Hematopoietic multipotent progenitor cell treated with erythropoietin and hydrocortisone succinate and interleukin-3 and kit ligand, for 15 days (in vitro differentiated cells): ENCODE results near the gene ZBTB5.
"Not testable (repeated sequence)": the region's sequence is repeated elsewhere in the genome, so short reads cannot be mapped to it uniquely, and the experiment has no call there.

Experiments used
- DNase-seq: peaks from one replicate; pipeline ENCODE4 v3.0.0-alpha.2; 2015; ENCODE audit warnings: low spot score

The ZBTB5 gene

DNA sequence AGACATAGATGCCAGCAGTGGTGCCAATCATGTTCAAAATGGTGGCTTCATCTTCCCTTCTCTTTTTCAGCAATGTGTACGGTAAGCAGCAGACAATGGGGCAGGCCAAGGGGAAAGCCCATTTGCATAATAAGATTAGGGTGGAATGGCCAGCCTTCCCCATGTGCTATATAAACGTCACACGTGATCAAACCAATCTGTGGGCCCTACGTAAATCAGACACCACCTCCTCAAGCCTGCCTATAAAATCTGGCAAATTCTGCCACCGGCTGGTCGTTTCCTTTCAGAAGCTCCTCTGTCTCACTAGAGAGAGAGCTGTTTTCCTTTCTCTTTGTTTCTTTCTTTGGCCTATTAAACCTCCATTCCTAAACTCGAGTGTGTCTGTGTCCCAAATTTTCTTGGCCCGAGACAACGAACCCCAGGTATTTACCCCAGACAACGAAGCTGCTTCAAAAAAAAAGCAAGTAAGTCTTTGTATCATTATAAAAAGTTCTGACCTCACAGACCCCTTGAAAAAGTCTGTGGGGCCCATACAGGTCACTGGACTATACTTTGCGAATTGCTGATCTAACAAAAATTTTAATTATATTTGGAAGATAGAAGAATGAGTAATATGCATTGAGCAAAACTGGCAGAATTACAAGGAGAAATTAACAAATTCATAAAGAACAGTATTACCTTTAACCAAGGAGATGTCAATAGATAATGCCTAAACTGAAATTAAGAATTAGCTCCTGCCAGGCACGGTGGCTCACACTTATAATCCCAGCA lies 15.2 kb downstream of the ZBTB5 start:
- DNase-seq = no peak

DNA sequence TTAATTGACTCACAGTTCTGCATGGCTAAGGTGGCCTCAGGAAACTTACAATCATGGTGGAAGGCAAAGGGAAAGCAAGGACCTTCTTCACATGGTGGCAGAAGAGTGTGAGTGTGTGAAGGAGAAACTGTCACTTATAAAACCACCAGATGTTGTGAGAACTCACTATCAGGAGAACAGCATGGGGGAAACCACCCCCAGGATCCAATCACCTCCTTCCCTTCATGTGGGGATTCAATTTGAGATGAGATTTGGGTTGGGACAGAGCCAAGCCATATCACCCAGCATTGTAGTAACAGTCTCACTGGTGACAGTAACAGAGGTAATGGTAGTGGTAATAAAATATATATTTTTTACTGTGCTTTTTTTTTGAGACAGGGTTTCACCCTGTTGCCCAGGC lies 18.1 kb downstream of the ZBTB5 start:
- DNase-seq = no peak

DNA sequence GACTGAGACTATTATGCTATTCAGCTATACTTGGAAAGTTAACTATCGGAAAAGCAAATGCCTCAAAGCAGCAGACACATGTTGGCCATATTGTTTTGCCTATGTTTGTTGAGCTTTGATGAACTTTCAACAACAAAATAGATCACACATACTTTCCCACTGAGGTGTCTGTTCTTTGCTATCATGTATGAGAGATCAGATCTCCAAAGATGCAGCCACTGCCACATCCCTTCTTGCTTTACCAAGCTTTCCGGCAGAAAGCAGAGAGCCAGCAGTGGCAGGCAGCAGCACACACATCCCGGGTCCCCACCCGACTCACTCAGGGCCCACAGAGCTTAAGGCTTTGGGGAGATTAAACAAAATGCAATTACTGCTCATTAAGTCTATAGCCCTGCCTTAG lies 18.8 kb downstream of the ZBTB5 start:
- no peak for DNase-seq

DNA sequence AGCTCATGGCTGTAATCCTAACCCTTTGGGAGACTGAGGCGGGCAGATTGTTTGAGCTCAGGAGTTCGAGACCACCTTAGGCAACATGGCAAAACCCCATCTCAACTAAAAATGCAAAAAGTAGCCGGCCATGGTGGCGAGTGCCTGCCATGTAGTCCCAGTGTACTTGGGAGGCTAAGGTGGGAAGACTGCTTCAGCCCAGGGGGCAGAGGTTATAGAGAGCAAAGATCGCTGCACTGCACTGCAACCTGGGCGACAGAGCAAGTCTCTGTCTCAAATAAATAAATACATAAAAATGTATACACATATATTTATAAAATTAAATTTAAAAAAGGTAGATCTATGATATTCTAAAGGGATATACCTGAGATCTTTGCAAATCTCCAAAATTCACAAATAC lies 19.4 kb downstream of the ZBTB5 start:
- no peak for DNase-seq

DNA sequence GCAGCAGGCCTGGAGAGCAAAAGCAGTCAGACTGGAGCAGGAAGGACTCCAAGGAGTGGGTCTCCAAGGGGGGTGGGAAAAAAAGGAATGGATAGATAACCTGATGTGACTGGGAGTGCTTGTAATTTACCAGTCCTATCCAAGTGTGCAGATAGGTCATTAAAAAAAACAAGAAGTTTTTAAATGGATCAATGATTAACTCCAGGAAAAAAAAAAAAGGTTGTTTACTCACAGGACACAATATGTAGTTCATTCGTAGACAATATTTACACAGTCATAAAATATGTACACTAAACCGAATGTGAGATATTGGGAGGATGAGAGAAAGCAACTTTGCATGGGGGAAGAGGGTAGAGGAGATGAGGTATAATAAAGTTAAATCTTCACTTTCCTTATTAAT lies 20.4 kb downstream of the ZBTB5 start:
- no peak for DNase-seq

DNA sequence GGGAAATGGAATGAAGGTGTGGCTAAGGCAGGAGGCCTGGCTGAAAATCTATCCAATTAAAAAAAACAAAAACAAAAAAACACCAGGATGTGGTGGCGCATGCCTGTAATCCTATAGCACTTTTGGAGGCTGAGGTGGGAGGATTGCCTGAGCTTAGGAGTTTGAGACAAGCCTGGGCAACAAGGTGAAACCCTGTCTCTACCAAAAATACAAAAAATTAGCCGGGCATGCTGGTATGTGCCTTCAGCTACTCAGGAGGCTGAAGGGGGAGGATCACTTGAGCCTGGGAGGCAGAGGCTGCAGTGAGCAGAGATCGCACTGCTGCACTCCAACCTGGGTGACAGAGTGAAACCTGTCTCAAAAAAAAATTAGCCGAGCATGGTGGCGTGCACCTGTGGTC lies 21.7 kb downstream of the ZBTB5 start:
- no peak for DNase-seq

DNA sequence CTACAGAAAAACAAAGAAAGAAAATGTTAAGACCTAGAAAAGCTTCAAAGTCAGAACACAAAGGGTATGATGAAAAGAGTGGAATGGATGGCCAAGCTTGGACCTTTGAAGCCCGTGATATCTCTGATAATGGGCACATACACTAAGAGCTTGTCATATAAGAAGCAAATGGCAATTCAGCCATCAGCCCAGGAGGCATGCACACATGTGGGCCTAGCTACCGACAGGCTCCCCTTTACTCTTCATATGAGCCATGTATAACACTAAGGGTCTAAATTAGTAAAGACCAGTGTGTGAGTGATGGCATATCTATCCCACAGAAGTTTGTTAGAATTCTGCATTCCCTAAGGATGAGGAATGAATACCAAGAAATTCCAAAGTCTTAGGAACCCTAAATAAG lies 22.7 kb downstream of the ZBTB5 start:
- no peak for DNase-seq

DNA sequence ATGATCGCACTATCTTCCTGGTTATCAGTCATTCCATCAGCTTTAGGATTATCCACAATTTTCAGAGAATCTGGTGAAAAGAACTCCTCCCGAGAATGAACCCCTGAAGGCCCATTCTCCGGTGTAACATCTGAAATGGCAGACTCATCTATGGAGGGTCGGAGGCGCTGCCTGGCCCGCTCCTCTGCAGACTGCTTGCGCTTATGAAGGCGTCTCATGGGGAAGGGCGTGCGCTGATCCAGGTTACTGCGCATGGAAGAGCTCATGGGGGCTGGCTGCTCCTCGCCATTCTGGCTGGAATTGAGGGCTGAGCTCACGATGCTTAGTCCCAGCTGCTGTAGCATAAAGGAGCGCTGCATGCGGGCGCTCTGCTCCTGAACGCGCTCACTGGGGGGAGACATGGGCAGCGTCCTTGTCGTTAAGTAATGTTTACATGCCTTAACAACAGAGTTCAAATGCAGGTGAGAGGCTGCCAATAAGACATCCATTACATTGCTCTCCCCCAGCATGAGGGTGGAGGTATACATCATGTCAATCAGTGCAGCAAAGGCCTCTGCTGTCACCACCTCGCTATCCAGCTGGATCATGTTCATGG lies 23.4 kb downstream of the ZBTB5 start:
- DNase-seq = no peak

DNA sequence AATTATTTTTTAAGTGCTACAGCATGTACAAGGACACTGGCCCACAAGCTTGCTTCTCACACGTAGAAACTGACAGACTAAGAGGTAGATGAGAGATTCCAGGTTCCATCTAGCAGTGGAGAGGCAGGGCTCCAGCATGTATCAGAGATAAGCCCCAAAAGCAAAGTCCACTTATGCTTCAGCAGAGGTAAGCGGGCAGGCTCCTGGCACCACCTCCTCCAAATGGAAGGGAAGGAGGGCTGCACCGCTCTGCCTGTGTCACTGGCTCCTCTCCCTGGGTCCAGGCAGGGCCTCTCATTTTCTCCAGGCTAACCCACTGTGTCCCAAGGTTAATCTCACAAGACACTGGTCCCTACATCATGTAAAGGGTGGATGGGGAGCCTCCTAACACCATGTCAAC lies 26.9 kb downstream of the ZBTB5 start:
- DNase-seq = no peak

DNA sequence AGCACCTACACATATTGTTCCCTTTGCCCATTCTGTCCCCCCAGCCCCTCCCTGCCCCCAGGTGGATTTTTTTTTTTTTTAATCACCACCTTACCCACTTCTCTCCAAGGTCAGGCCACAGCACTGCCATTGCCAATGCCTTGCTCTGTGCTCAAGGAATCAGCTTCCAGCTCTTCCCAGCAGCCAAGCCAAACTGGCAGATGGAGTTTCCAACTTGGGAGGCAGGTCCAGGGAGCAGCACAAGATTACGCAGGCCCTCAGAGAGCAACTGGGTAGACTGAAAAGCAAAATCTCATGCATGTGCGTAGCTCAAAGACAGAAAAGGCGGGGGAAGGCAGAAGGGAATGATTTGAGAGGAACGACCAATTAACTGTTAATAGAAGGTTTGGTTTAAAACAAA lies 27.6 kb downstream of the ZBTB5 start:
- no peak for DNase-seq

DNA sequence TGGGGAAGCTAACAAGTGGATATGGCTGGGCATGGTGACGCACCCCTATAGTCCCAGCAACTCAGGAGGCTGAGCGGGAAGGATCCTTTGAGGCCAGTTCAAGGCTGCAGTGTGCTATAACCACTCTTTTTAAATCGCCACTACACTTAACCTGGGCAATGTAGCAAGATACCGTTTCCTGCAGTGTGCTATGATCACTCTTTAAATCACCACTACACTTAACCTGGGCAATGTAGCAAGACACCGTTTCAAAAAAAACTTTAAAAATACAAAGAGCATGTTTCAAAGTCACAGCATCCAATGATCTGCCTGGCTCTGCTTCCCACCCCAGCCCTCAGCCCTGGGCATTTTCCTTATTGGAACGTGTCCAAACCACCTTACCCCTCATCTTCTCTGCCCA lies 28.2 kb downstream of the ZBTB5 start:
- no peak for DNase-seq

DNA sequence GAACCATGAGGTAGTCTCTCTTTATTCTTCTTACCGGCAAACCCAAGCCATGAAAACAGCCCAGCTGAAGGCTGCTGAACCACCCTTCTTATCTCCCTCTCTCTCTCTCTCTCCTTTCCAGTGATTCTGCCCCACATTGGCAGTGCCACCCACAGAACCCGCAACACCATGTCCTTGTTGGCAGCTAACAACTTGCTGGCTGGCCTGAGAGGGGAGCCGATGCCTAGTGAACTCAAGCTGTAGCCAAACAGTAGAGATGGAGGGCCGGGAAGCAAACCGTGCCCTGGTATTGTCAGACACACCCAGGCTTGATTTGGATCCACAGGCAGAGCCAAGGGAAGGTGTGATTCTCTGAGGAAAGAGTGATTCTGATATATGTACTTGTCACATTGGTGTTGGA lies 28.7 kb downstream of the ZBTB5 start:
- no peak for DNase-seq

DNA sequence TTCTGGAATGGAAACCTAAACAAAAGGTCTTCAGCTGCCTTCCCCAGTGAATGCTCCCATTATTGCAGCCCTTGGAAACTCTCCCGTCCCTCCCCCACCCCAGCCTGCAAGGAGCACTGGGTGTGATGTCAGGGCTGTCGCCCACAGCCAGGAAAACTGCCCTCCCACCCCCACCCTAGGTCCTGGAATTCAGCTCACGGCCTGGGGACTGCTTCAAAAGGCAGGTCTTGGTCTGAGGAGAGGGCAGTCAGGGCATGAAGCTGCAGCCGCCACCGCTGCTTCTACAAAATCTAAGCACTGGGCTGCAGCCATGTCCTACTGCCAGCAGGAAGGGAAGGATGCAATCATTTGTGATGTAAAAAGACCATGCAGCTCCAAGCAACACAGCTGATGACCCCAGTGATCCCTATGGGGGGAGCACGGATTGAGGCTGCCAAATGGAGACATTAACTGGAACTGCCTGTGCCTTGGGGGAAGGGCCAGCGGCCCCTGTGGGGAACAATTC lies 31.3 kb downstream of the ZBTB5 start:
- no peak for DNase-seq

DNA sequence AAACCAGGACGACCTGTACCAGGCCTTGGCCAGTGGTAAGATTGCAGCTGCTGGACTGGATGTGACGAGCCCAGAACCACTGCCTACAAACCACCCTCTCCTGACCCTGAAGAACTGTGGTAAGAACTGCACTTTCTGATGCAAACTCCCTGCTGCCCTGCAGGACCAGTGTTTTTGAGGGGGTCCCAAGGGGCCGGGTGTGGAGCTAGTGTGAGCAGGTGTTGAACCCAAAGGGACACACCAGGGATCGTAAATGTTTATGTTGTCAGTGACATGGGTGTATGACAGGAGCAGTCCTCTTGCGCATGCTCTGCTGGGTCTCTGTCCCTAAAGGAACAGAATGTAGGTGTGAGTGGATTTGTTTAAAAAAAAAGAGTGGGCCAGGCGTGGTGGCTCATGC lies 33.2 kb downstream of the ZBTB5 start:
- DNase-seq = no peak

DNA sequence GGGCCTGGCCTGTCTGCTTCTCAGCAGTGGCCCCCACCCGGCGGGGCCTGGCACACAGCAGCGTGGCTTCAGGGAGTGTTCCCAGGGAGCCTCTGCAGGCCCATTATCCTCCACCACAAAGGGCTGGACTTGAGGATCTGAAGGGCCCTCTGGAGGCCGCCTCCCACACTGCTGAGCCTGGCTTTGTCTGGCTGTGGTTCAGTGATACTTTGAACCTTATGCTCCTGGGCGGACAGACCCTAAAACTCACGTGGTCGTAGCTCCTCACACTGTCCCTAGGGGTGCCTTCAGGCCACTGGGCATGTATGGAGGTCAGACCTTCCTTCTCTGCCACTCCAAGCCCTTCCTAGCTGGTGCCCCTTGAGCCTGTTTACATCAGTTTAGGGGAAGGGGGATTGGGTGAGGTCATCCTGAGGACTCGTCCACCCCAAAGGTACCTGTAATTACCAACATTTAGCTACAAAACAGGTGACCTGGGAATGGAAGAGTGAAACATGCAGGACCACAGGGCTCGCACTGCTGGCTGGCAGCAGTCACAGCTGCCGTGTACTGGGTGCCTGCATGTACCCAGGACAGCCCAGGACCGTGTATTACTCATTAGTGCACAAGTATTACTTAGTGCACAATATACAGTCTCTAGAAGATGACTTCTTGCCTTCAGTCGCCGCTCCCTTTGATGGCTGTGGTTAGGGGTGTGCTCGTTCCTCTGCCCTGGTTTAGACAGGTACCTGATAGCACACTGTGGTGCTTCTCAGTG lies 34.2 kb downstream of the ZBTB5 start:
- no peak for DNase-seq

DNA sequence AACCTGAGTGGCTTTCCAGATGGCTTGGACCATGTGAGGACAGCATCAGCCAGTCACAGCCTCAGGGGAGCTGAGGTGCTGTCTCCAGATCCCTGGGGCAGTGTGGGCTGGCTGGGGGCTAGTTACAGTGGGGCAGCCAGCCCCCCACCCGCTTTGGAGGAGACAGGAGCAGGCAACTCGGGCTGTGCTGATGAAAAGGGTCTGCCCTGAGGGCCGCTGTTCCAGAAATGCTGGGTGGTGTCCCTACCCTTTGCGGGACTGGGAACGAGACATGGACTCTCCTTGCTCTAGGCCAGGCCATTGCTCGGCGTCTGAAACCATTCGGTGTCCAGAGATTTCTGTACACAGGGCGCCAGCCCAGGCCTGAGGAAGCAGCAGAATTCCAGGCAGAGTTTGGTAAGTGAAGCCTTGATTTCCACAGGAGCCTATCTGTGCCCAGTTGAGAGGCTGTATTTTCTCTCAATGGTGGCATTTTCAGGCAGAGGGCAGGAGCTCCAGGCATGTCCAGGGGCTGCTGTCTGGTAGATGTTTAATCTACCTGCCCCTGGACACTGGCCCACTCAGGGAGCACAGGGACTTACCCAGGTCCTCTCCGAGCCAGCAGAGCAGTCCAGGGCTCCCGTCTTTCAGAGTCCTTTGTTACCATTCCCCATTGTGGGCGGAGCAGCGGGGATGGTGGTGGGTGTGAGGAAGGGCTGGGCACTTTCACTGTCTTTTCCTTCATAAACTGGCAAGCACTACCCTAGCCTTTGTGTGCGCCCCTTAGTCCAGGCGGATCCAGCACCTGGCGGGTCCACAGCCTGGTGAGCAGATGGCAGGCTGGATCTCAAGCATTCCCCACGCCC lies 35.6 kb downstream of the ZBTB5 start:
- no peak for DNase-seq

DNA sequence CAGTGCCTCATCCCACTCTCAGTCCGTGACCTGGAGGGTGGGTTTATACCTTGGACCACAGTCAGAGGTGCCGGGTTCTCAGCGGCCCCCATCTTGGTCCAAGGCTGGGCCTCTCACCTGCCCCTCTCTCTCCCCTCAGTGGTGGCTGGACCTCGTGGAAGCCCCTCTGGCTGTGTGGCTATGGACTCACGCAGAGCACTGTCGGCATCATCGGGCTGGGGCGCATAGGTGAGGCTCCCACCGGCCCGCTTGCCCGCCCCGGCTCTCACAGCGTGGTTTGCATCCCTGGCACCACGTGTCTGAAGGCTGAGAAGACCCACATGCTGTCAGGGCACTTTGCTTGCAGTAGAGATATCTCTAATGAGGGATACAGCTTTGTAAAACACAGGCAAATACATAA lies 36.9 kb downstream of the ZBTB5 start:
- no peak for DNase-seq

DNA sequence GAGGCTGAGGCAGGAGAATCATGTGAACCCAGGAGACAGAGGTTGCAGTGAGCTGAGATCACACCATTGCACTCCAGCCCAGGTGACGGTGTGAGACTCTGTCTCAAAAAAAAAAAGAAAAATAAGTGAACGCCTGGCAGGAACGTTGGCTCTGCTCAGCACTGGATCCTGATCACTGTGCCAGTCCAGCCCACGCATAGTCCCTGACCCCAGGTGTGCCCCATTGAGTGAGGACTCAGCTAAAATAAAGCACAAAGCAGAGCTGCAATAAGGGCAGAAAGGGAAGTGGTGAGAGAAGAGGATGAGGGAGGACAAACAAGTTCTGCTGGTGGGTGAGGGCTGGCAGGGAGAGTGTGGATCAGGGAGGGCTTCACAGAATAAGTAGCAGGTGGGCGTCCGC lies 38.4 kb downstream of the ZBTB5 start:
- no peak for DNase-seq

DNA sequence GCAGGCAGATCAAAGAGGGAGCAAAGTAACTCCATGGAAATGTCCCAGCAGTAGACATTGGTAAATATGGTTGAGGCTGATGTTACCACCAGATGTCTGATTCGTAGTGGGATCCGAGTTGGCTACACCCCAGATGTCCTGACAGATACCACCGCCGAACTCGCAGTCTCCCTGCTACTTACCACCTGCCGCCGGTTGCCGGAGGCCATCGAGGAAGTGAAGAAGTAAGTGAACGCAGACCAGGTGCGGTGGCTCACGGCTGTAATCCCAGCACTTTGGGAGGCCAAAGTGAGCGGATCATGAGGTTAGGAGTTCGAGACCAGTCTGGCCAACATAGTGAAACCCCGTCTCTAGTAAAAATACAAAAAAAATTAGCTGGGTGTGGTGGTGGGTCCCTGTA lies 38.8 kb downstream of the ZBTB5 start:
- not testable (repeated sequence) for DNase-seq

DNA sequence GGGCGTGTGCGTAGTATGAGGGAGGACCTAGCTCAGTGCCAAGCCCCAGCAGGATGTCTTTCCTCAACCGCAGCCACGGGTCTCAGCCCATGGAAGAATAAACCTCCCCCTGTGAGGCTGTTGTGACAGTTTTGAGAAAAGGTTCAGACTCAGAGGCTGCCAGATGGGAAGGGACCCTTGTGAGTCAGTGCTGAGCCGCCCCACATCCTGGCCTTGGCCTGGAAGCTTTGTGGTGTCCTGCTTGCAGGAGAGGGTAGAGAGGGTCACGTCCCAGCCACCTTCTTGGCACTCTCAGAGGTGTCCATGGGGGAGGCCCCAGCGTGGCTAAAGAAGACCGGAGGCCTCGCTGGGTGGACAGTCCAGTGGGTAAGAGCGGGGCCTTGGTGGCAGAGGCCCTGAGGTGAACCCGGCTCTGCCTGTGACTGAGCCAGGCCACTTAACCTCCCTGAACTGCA lies 39.9 kb downstream of the ZBTB5 start:
- no peak for DNase-seq

DNA sequence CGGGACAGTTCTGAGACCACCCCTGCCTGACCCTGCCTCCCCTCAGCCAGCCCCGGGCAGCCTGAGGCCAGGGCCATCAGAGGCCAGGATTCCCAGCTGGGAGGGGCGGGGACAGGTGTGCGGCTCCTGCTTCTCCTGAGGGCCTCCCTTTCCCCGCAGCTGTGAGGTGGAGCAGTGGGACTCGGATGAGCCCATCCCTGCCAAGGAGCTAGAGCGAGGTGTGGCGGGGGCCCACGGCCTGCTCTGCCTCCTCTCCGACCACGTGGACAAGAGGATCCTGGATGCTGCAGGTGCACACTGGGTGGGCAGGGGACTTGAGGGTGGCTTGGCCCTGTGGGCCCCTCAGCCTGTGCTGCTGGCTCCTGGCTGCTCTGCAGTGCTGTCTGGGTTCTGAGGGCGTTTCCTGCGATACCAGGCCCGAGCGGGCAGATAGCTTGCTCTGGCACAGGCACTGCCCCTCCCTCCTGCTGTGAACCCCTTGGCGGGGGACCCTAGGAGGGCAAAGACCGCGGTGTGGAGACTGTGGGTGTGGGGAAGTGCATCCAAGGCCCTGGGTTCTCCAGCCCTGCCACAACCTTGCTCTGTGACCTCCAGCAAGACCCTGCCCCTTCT lies 40.5 kb downstream of the ZBTB5 start:
- DNase-seq = no peak

DNA sequence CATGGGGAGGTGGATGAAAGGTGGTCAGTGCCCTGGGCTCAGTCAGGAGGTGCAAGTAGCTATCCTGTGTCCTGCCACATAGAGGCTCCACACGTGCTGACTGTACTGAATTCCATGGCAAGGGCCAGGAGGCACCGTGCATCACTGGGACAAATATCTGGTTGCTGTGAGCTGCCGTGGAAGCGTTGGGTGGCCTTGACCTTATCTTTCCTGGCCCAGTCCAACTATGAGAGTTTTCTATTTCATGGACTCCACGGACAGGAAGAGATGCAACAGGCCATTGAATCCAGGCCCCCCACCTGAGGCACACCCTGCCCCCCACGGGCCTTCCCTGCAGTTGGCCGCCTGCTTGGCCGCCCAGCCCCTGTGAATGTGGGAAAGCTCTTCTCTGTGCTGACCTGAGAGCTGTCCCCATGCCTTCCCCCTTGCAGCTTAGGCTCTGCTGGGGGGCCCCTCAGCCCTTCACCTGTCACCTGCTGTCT lies 41.0 kb downstream of the ZBTB5 start:
- DNase-seq = no peak
